HG03280 (cell line): Measurements from ENCODE around the gene XYLB.
"Not testable (repeated sequence)": the region's sequence is repeated elsewhere in the genome, so short reads cannot be mapped to it uniquely, and the experiment has no call there.

Source experiments
- ATAC-seq: cut with Tn5 transposase; IDR thresholded peaks from one replicate; pipeline ENCODE4 v1.9.1; 2021; ENCODE audit warnings: mild to moderate bottlenecking, moderate library complexity; ENCODE audit not compliant: unreplicated experiment

Gene XYLB

DNA sequence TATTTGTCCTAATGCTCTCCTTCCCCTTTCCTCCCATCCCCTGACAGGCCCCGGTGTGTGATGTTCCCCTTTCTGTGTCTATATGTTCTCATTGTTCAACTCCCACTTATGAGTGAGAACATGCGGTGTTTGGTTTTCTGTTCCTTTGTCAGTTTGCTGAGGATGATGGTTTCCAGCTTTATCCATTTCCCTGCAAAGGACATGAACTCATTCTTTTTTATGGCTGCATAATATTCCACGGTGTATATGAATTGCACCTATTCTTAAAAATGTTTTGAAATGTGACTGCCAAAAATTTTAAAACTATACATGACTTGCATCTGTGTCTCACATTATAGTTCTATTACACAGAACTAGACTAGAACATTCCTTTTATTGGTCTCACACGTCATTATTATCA, 25.9 kb upstream of the XYLB start:
- not testable (repeated sequence) for ATAC-seq

DNA sequence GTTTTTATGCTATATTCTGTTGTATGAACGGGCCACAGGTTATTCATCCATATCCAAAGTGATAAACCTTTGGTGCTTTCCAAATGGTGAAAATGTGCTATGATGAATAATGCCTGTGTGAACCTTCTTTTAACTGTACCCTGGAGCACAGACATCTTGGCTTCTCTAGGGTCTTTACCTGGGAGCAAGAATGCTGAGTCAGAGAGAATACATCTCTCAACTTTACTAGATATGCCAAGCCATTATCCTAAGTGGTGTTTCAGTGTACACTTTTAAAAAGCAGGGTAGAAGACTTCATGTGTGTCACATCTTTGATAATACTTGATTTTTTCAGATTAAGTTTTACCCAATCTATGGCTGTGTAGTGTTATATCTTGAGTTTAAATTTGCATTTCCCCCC, 23.5 kb upstream of the XYLB start:
- ATAC-seq = no peak

DNA sequence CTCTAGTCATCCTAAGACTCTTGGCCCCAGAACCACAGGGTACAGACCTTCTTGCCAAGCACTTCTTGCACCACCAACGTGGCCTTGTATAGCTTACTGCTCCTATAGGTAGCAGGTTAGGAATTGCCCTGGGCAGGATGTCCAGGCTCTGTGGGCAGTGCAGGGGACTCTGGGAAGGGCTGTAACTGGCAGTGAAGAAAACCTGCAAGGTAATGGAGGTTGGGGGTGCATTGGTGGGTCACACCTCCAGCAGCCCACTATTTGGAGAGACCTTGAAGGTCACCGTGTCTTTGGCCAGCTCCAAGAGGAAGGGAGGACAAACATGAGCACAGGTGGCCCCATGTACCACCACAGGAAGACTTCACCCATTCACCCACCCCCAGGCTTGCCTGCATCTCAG, 21.3 kb upstream of the XYLB start:
- ATAC-seq = no peak

DNA sequence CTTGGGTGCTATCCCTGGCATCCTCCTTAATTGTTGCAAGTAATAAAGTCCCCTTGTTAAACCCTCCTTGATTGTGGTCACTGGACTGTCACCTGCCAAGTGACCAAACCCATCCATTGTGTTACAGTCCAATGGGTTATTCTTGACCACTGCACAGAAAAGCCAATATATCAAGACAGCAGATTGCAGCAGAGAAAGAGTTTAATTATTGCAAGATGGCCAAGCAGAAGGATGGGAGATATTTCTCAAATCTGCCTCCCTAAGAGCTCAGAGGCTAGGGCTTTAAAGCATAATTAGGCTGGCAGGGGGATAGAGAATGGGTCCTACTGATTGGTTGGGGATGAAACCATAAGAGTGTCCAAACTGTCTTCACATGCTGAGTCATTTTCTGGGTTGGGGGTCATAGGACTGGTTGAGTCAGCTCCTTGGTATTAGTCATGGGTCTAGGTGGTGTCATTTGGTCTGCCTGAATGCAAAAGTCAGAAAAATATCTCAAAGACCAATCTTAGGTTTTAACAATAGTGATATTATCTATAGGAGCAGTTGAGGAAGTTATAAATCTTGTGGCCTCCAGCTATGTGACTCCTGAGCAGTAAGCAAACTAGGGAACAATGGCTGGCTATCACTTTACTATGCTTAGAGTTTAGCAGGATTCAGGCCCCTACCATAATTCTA, 19.1 kb upstream of the XYLB start:
- ATAC-seq = no peak

DNA sequence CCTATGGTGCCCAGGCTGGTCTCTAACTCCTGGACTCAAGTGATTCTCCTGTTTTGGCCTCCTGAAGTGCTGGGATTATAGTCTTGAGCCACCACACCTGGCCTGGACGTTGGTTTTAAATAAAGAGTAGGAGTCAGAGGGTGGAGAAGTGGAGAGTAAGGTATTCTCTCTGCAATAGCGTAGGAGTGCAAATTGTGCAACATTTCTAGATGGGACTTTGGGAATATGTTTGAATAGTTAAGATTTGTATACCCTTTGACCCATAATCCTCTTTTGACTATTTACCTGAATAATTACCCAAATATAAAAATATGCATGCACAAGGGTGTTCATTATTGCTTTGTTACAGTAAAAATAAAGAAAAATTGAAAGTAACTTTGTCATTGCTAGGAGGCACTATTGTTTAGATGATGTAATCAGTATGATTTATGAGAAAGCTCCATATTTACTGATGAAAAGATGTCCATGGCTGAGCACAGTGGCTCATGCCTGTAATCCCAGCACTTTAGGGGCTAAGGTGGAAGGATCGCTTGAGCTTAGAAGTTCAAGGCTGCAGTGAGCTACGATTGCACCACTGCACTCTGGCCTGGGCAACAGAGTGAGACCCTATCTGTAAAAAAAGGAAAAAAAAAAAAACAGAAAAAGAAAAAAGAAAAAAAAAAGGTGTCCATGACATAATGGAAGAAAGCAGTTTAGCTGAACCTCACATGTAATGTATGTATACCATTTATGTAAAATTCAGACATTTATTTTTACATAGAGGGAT, 15.1 kb upstream of the XYLB start:
- ATAC-seq = no peak

DNA sequence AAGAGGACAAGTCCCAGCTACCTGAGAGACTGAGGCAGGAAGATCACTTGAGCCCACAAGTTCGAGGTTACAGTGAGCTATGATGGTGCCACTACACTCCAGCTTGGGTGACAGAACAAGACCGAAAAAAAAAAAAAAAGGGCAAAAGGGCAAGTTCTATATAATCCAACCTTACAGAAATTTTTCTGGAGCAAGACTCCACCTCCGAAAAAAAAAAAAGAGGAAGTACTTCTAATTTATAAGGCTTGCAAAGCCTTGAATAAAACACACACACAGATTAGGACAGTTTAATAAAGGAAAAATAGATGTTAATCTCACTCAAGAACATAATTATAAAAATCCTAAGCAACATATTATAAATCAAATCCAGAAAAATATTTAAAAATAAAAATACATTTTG, 14.4 kb upstream of the XYLB start:
- no peak for ATAC-seq

DNA sequence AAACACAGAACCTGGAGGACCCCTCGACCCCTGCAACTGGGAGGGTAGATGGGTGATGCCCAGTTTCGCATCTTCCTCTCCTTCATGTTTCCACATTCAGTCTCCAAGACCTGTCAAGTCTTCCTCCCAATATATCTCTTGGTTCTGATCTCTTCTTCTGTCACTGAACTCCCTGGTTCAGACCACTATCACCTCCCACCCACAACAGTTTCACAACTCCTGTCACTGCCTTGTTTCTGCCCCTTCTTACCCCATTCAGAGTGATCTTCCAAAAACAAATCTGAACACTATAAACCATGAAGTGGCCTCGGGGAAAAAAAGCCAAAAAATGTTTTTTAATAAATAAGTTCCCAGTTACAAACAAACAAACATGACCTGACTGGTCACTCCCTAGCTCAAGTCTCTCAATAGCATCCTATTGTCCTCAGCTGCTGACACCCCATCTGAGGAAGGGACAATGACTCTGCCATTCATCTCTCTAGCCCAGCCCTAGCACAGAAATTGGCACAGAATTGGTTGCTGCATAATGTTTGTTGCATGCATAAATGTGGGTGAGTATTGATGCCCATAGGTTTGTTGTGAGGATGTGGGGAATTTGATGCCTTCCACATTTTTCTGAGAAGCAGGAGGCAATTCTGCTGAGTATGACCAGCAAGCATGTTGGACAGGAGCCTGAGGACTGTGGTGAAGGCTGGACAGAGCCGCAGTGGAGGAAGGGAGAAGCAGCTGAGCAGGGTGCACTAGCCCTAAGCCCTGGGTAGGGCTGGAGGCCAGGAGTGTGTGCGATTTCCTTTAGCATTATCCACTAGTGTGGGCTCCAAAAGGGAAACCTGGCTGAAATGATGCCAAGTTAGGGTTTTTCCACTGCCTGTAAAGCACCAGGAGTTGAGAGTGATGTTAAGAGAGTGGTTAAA, 12.2 kb upstream of the XYLB start:
- no peak for ATAC-seq

DNA sequence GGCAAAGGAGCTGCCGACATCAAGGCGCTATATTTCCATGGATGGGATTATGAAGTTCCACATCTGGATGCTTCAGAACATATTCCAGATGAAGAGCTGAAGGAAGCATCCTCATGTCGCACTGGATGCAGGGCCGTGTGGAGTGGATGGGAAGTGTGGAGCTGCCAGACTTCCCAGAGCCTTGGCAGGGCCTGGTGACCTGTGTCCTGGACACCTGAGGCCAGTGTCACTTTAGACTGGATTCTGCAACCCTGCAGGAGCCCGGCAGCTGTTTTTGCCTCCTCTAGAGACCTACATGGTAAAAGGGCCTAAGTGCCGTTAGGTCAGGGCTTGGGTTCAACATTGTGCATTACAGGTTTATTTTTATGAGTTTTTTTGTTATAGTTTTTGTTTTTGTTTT, 11.3 kb upstream of the XYLB start:
- no peak for ATAC-seq

DNA sequence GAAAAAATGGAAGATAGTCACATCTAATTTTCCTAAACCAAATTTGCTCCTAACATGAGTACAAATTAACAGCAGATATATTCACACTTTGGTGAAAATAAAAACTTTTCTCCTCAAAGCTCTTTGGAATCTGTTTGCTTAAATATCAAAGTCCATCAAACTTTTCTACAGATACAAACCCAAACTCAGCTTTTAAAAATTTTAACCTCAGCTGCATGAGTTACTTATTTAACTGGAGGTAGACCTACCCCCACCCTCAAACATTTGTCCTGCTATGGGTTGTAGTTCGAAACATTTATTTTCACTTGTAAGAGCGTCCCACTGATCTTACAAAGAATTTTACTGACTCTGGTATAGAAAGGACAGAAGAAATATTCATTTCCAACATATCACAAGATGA, 8.9 kb upstream of the XYLB start:
- no peak for ATAC-seq

DNA sequence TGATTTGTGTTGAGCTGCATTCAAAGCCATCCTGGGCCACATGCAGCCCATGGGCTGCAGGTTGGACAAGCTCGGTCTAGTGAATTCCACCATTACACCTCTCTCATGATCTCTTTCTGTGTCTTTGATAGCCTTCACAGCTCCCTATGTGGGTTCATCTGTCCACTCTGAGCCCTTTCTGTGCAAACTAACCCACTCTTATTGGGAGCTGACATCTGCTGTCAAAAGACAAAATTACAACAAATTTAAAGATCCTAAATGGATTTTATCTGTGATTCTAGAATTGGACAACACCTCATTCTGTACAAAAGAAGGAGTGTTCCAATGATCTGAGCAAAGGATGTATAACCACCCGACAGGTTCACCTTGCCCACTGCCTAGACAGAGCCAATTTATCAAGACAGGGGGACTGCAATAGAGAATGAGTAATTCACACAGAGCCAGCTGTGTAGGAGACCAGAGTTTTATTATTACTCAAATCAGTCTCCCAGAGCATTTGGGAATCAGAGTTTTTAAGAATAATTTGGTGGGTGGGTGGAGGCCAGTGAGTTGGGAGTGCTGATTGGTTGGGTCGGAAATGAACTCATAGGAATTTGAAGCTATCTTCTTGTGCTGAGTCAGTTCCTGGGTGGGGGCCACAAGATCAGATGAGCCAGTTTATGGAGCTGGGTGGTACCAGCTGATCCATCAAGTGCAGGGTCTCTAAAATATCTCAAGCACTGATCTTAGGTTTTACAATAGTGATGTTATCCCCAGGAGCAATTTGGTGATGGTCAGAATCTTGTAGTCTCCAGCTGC, 2.6 kb upstream of the XYLB start:
- ATAC-seq = no peak

DNA sequence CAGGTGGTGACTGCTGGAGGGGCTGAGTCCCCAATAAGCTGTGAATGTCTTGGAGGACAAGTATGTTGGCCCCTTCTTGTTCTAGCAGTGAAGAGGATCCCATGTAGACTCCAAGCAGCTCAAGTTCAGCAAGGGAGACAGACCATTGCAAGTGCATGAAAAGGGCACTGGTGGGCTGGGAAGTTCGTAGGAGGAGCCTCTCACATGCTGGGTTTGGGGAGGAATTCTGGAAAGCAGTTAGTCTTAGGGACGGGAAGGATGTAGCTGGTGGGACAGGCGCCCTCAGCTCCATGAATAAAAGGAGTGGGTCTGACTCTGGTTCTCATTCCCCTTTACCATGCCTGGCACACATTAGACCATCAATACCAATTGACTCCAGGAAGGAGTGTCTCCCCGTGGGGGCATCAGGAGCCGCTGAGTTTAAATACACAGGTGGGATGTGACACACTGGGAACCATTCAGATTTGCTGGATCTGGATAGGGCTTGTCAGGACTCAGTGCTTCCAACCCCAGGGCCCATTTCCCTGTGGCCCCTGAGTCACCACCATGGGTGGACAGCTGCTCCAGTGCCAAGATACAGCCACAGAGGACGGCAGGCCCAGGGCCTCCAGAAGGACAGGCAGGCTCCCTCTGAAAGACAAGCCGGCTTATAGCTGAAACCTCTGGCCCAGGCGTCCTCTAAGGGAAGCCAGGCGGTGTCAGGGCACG, 552 bp upstream of the XYLB start:
- peak; percentile 24 for ATAC-seq

DNA sequence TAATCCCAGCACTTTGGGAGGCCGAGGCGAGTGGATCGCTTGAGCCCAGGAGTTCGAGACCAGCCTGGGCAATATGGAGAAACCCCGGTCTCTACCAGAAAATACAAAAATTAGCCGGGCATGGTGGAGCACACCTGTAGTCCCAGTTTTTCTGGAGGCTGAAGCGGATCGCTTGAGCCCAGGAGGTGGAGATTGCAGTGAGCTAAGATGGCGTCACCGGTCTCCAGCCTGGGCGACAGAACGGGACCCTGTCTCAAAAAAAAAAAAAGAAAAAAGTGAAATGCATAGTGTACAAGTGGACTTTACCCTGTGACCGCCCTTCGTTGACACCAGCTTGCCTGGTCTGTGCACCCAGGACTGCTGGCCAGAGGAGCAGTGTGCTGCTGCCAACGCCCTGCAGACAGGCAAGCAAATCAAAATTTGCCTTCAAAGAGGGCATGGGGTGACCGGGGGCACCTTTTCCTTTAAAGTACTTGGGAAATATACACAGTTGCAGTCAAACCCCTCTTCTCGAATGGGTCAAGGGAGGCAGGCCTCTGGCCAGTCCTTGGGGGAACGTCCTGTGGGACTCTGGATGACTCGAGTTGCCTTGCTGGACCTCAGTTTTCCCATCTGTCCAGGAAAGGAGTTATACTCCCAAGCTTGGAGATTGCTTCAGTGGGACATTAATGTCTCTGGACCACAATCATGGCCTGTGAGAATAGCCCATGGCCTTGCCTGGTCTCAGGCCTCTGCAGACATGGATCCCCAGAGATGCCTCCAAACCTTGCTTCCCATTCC, 1.0 kb downstream of the XYLB start:
- no peak for ATAC-seq

DNA sequence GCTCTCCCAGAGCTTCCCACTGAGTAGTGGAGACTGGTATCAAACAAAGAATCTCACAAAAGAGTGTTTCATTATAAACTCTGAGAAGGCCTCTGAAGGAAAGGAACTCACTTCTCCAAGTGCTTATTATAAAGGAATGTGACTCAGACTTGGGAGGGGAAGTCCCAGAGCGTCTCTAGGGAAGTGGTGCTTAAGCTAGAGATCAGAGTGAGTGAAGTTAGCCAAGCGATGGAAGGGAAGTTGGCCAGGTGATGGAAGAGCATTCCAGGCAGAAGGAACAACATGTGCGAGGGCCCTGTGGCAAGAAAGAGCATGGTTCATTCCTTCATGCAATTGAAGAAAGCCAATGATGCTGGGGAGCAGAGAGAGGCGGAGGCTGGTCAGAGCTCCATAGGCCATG, 2.3 kb downstream of the XYLB start:
- ATAC-seq = no peak

DNA sequence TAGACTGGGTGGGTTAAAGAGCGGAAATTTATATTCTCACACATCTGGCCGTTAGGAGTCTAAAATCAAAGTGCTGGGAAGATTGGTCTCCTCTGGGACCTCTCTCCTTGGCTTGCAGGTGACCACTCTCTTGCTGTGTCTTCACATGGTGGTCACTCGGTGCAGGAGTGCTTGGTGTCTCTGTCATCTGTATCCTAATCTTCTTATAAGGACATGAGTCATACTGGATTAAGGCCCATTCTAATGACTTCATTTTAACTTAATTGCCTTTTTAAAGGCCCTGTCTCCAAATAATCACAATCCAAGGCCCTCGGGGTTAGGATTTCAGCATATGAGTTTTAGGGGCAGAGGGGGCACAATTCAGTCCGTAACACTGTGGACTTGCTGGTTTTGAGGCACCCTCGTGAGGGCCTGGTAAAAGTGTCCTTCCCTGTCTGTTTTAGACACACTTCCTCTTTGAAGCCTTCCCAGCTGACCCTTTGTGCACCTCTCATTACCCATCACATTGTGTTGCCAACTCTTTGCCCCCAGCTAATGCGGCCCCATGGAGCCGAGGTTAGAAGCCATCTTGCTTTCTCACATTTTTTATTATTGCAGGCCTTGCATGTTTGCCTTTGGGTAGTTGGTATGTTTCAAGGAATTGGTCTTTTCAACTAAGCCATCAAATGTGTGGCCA, 3.2 kb downstream of the XYLB start:
- ATAC-seq = no peak

DNA sequence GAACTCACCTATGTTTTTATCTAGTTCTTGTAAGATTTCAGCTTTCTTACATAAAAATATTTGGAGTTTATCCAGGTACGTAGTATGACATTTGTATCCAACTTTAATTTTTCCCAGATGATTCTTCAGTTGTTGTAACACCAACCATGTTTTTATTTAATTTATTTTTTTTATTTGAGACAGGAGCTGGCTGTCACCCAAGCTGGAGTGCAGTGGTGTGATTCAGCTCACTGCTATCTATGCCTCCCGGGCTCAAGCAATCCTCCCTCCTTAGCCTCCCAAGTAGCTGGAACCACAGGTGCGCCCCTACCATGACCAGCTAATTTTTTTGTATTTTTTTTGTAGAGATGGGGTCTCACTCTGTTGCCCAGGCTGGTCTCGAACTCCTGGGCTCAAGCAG, 6.6 kb downstream of the XYLB start:
- no peak for ATAC-seq

DNA sequence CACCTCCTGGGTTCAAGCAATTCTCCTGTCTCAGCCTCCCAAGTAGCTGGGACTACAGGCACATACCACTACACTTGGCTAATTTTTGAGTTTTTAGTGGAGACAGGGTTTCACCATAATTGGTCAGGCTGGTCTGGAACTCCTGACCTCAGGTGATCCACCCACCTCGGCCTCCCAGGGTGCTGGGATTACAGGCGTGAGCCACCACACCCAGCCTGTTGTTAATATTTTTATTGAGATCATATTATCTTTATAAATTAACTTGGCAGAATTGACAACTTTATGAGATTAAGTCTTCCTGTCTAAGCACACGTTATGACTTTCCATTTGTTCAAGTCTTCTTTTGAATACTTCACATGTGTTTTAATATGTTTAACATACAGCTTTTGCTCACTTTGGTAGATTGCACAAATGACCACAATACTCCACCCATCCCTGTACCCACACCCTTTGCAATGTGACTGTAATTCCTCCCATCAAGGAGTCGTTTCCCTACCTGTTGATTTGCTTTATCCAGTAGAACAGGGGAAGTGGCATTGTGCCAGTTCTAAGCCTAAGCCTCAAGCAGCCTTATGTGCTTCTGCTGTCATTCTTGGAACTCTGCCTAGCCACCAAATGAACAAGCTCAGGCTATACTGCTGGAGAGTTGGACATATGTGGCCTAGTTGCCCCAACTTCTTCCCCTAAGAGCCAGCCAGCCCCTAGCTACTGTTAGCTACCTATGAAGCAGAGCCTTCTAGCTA, 8.2 kb downstream of the XYLB start:
- no peak for ATAC-seq

DNA sequence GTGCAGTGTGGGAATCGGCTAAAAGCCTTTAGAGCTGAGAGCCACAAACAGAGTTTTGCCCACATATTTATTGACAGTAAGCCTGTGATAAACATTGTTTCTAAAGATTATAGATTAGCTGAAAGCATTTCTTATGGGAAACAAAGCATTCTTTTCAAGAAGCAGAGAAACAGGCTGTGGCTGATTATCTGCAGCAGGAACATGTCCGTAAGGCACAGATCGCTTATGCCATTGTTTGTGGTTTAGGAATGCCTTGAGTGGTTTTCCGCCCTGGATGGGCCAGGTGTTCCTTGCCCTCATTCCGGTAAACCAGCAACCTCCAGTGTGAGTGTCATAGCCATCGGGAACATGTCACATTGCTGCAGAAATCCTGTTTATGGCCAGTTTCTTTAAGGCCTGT, 12.5 kb downstream of the XYLB start:
- no peak for ATAC-seq

DNA sequence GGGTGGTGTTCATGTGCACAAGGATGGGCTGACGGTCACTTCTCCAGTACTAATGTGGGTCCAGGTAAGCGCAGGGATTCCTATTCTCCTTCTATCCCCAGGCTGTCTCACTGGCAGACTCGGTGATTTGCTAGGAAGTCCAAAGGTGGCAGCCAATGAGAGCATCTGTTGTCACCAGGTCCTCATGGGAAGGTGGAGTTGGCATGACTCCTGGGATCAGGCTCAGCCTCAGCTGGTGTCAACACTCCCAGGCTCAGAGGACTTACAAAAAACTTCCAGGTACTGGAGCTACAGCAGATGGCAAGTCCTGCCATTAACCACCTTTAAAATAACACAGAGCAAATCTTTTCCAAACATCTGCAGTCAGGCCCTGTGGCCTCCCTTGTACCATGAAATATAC, 13.8 kb downstream of the XYLB start:
- no peak for ATAC-seq
